ENCODE results near the gene SPI1.

Gene SPI1

GRCh38 chr11:47406896-47407745 is 28.8 kb upstream of the SPI1 start:
- DNase-seq: peak; percentile 89

- no peak for DNase-seq
Observed at GRCh38 chr11:47403571-47403970, 25.2 kb upstream of the SPI1 start.

- no peak for DNase-seq
Observed at GRCh38 chr11:47403135-47403534, 24.8 kb upstream of the SPI1 start.

- no peak for DNase-seq
Observed at GRCh38 chr11:47400768-47401279, 22.5 kb upstream of the SPI1 start.

- DNase-seq: no peak
Observed at GRCh38 chr11:47399860-47400767, 21.8 kb upstream of the SPI1 start.

GRCh38 chr11:47398551-47398950 is 20.2 kb upstream of the SPI1 start:
- no peak for DNase-seq

GRCh38 chr11:47398011-47398410 is 19.7 kb upstream of the SPI1 start:
- DNase-seq: no peak

GRCh38 chr11:47396049-47396320 is 17.6 kb upstream of the SPI1 start:
- DNase-seq: no peak

- DNase-seq: no peak
Observed at GRCh38 chr11:47395223-47396048, 17.1 kb upstream of the SPI1 start.

GRCh38 chr11:47394322-47395222 is 16.2 kb upstream of the SPI1 start:
- DNase-seq: no peak

GRCh38 chr11:47394050-47394321 is 15.6 kb upstream of the SPI1 start:
- no peak for DNase-seq

- no peak for DNase-seq
Observed at GRCh38 chr11:47393163-47394049, 15.1 kb upstream of the SPI1 start.

- DNase-seq: no peak
Observed at GRCh38 chr11:47392546-47393162, 14.3 kb upstream of the SPI1 start.

GRCh38 chr11:47391711-47392432 is 13.5 kb upstream of the SPI1 start:
- no peak for DNase-seq

GRCh38 chr11:47391077-47391583 is 12.8 kb upstream of the SPI1 start:
- no peak for DNase-seq

- DNase-seq: no peak
Observed at GRCh38 chr11:47390422-47390760, 12.0 kb upstream of the SPI1 start.

GRCh38 chr11:47389577-47390421 is 11.5 kb upstream of the SPI1 start:
- DNase-seq: no peak

- no peak for DNase-seq
Observed at GRCh38 chr11:47388697-47389576, 10.6 kb upstream of the SPI1 start.

All from NCI-H1048 (cell line).